Fibroblast of skin of left quadriceps (primary cell): ENCODE data around the gene TPO.
"Not testable (repeated sequence)": the region's sequence is repeated elsewhere in the genome, so short reads cannot be mapped to it uniquely, and the experiment has no call there.

ENCODE experiments used
- DNase-seq, 2 experiments: peaks; one replicate each; pipeline ENCODE4 v3.0.0-alpha.2; 2013; ENCODE audit warnings: low read depth in 2 of 2

The TPO gene

DNA sequence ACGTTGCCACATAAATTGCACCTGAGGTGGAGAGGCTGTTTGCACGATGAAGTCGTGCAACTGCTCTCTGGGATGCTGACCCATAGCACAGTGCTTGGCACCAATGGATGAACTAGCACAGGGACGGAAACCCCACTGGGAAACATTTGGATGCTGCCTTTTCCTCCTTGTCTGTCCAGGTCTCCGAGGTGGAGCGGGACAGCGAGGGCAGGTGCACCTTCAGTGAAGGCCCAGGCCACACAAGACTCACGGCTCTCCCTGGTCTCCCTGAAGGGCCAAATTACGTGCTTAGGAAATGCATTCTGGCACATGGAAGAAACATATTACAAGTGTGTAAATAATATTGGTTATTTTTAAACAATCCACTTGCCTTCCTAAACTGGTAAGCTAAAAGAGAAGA, 70.3 kb downstream of the TPO start:
- DNase-seq = no peak

DNA sequence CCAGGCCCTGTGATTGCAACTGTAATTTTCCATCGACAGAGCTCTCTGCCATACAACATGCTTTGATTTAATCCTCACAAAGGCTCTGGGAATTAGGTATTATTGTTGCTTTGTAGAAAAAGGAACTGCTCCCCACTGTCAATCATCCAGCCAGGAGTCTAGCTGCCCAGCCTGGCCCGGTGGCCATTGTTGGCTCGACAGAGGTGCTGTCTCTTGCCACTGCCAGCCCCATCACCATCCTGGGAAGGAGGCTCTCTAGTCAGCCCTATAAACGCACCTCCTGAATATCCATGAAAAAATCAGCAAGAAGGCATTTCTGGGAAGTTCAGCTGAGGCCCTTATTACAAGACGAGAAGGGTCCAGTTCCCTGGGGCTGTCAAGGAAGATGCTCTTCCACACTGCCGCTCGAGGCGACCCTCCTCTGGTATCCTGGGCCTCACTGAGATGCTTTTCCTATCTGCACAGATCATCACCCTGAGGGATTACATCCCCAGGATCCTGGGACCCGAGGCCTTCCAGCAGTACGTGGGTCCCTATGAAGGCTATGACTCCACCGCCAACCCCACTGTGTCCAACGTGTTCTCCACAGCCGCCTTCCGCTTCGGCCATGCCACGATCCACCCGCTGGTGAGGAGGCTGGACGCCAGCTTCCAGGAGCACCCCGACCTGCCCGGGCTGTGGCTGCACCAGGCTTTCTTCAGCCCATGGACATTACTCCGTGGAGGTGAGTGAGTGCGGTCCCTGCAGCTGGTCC, 71.0 kb downstream of the TPO start:
- DNase-seq = no peak

DNA sequence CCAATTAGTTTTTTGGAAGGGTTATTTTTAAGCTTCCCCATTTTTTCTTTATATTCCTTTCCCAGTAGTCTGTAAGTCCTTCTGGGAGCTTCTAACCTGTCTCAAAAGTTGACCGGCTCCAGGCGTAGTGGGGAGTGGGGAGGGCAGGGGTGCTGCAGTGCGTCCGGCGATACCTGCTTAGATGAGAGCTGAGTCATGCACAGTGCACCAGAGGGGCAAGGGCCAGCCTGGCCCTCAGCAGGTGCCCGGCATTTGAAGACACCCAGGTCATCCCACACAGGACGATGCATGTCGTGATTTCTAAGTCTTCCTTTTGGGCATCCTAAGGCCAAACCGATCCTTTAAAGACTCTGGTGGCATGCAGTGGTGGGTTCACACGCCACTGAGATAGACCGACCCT, 73.4 kb downstream of the TPO start:
- DNase-seq = no peak

DNA sequence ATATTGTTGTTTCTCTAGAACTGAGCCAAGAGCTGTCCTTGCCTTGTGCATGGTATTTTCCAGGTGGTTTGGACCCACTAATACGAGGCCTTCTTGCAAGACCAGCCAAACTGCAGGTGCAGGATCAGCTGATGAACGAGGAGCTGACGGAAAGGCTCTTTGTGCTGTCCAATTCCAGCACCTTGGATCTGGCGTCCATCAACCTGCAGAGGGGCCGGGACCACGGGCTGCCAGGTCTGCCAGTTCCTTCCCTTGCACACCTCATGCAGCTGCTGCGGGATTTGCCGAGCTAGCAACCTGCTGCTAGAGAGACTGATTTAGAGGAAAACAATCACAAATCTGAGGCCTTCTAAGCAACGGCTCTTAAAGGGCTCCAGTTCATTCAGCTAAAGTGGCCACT, 74.5 kb downstream of the TPO start:
- no peak for DNase-seq

DNA sequence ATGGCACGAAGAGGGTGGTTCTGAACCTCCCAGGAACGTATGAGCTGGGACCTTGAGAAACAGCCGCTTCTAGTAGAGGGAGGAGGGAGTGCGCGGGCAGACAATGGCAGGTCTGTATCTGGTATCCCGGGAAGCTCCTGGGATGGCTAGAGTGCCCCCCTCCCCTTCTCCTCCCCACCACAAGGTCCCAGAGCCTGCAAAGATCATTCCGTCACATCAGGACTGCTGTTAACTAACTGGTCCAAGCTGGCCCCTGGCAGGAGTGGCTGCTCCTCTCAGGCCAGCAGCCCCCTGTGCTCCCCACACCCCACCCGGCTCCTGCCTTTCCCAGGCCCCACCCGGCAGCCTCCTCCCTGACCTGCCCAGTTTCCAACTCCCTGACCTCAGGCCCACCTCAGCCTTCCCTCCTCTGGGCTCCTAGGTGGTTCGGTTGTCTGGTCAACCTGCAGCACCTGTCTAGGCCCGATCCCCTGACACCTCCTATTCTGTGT, 75.0 kb downstream of the TPO start:
- no peak for DNase-seq

DNA sequence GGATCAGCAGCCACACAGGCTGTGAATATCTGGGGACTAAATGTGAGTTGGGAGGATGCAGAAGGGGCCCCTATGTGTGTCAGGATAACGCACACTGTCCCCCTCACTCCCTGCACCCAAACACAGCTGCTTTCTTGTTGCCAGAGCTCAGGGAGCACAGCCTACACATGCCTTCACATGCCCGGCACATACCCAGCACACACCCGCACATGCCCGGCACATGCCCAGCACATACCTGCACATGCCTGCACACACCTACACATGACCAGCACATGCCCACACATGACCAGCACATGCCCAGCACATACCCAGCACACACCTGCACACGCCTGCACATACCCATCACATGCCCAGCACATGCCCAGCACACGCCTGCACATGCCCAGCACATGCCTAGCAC, 75.6 kb downstream of the TPO start:
- no peak for DNase-seq

DNA sequence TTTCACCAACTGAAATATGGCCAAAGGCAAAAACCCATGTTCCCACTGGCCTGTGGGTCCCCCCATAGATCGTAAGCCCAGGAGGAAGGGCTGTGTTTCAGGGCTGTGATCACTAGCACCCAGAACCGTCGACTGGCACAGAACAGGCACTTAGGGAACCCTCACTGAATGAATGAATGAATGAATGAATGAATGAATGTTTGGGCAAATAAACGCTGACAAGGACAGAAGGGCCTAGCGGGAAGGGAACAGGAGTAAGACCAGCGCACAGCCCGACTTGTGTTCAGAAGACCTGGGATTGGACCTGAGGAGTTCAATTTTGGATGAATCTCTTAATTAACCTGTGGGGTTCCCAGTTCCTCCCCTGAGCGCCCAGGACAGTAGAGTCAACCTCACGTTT, 76.2 kb downstream of the TPO start:
- DNase-seq = no peak

DNA sequence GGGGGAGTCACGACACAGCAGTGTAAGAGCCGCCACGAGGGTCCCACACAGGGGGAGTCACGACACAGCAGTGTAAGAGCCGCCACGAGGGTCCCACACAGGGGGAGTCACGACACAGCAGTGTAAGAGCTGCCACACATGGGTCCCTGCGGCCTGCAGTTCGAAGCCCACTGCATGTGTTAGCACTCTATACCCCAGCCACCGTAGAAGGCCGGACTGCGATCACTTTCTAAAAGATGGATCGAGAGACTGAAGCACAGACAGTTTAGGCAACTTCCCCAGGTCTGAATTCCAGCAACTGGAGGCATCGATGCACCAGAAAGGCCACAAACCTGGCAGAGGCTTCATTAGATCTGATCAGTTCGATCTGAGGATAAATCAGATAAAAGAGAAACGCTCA, 77.1 kb downstream of the TPO start:
- not testable (repeated sequence) for DNase-seq

DNA sequence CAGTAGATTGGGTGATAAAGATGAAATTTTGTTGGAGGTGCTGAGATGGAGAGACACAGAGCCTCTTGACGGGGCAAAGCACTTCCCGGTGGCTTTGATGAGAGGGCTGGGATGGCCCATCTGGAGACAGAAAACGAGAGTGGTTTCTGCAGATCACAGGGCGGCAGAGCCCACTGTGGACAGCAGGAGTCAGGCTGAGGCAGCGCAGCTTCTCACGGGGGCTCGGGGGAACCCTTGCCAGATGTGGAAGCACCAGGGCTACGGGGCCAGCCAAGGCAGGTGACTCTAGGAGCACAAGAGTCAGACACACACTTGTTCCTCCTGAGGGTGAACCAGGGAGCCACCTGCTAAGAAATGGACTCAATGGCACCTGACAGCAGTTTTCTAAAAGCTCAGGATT, 78.5 kb downstream of the TPO start:
- DNase-seq = no peak

DNA sequence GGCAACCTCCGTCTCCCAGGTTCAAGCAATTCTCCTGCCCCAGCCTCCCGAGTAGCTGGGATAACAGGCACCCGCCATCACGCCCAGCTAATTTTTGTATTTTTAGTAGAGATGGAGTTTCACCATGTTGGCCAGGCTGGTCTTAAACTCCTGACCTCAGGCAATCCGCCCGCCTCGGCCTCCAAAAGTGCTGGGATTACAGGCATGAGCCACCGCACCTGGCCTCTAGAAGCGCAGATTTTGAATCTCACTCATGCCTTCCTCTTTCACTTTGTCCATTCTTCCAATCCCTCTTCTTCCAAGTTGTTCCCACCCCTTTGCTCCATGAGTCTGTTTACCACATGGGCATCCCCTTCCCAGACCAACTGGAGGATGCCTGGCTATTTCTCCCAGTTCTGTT, 79.0 kb downstream of the TPO start:
- not testable (repeated sequence) for DNase-seq

DNA sequence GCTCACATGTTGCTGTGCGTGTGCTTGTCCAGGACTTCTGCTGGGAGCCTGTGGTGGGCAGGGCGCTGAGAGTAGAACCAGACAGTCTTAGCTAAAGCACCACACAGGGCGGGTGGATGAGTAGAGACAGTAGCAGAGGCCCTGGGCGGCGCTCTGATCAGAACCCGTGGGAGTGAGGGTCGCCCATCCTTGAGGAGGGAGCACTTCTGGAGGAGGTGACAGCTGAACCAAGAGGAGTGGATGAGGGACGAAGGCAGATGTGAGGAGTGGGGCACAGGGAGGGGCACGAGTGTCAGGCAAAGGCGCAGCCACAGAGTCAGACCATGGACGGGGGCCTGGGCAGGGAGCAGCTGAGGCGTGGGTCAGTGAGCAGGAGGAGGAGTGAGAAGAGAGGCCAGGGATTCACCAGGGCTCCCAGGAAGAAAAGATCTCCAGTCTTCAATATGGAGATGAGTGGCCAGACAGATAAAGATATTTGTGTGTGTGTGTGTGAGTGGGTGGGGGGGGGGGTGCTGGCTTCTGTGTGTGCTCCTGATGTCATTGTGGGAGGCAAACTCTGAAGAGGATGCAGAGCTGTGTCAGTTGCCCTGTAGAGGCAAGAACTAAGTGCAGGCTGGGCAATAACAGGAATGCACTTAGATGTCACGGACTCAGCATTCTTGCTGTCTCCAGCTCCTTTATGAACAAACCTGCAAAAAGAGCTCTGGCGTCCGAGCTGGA, 79.6 kb downstream of the TPO start:
- no peak for DNase-seq

DNA sequence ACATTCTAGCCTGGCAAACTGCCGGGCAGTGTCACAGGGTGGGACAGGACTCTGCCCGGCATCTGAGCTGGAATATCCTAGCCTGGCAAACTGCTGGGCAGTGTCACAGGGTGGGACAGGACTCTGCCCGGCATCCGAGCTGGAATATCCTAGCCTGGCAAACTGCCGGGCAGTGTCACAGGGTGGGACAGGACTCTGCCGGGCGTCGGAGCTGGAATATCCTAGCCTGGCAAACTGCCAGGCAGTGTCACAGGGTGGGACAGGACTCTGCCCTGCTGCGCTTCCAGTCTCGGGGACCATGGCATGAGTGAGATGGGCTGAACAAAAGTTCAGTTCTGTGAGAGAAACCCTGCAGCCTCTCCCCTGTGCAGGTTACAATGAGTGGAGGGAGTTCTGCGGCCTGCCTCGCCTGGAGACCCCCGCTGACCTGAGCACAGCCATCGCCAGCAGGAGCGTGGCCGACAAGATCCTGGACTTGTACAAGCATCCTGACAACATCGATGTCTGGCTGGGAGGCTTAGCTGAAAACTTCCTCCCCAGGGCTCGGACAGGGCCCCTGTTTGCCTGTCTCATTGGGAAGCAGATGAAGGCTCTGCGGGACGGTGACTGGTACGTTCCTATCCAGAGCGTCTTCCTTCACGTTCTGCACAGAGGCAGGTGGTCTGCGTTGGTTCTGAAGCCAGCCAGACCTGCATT, 80.3 kb downstream of the TPO start:
- no peak for DNase-seq

DNA sequence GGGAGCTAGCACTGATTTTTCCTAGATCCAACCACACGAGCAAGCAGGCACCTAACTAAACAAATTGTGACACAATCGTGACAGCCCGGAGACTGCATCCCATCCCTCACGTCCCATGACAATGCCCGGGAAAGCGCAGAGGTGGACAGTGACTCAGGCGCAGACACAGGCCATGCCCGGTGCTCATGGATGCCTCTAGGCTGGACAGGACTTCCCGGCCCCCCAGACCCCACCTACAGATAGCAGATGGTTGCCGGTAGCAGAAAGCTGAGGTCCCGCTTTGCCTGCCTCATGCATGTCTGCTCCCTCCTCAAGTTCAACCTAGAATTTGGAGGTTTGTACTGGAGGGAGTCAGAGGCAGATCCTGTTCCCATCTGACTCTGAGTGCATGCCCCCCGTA, 81.0 kb downstream of the TPO start:
- DNase-seq = no peak

DNA sequence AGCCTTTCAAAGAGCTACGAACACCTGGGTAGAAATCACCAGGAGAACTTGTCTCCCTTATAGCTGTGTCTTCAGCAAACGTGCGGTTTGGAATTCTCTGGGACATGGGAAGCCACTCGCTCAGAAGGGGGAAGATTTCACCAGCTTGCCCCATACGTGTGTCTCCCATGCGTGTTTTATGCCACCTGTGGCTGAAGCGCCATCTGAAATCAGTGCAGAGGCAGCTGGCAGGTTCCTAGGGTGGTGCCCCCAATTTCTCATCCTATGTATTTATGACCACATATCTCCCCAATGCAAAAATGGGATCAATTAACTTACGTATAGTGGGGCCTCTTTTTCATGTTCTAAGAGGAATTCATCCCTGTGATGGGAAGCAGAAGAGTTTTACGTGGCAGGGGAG, 81.6 kb downstream of the TPO start:
- DNase-seq = no peak

DNA sequence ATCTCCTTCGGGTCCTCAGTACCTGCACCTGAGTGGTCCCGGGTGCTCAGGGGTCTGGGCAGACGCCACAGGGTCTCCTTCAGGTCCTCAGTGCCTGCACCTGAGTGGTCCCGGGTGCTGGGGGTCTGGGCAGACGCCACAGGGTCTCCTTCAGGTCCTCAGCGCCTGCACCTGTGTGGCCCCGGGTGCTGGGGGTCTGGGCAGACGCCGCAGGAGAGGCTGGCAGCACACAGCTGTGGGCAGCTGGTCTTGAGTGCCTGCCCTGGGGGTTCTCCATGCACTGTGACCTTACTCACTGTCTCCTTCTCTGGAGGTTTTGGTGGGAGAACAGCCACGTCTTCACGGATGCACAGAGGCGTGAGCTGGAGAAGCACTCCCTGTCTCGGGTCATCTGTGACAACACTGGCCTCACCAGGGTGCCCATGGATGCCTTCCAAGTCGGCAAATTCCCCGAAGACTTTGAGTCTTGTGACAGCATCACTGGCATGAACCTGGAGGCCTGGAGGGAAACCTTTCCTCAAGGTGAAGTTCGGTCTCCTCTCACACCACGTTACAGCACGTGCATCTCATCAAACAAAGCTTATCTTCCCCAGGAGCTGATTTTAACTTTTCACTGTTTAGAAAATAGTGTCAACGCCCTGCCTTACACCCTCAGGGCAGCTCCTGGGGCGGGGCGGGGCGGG, 82.6 kb downstream of the TPO start:
- no peak for DNase-seq

DNA sequence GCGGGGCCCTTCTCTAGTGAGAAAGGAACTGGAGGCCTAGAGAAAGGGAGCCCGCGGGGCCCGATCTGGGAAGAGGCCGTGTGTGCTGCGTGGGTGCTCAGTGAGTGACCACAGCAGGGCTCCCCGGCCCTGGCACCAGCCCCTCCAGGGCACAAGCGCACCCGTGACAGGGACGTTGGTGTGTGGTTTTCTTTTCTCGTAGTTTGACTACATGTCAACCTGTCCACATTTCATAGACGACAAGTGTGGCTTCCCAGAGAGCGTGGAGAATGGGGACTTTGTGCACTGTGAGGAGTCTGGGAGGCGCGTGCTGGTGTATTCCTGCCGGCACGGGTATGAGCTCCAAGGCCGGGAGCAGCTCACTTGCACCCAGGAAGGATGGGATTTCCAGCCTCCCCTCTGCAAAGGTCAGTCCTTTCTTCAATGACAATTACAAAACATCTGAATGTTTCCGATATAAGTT, 83.1 kb downstream of the TPO start:
- DNase-seq = no peak

DNA sequence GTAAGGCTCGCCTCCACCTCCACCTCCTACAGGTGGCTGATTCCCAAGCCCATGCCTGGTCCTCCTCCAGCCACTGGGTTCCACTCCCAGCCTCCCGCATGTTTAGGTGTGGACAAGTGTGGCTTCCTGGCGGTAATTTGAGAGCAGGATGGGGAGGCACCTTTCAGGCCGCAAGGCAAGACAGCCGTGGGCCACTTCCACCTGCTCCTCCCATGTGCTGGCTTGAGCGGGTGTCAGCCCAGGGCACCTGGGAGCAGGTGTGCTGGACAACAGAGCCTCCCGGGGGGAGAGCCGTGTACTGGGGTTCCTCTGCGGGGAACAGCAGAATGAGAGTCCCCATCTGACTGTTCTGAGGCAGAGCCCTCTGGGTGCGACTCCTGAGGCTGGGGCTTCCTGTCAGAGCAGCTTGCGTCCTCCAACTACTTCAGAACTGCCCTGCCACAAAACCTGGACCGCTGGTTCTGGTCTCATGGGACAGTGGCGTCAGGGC, 83.9 kb downstream of the TPO start:
- no peak for DNase-seq

DNA sequence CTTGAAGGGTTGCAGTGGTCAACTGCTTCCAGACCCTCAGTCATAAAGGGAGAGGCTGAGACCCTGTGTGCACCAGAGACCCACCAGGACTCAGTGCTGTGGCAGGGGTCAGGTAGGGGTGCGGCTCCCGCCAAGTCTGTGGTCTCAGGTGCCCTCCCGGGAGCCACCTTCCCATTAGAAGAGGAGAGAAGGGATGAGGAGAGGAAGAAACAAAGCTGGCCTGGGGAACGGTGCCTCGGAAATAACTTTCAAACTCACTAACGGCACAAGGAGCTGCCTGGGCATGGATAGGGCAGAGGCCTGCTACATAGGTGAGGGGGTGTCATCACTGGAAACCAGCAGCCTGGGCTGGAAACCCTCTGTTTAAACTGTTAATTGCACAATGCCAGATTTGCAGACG, 84.9 kb downstream of the TPO start:
- no peak for DNase-seq

DNA sequence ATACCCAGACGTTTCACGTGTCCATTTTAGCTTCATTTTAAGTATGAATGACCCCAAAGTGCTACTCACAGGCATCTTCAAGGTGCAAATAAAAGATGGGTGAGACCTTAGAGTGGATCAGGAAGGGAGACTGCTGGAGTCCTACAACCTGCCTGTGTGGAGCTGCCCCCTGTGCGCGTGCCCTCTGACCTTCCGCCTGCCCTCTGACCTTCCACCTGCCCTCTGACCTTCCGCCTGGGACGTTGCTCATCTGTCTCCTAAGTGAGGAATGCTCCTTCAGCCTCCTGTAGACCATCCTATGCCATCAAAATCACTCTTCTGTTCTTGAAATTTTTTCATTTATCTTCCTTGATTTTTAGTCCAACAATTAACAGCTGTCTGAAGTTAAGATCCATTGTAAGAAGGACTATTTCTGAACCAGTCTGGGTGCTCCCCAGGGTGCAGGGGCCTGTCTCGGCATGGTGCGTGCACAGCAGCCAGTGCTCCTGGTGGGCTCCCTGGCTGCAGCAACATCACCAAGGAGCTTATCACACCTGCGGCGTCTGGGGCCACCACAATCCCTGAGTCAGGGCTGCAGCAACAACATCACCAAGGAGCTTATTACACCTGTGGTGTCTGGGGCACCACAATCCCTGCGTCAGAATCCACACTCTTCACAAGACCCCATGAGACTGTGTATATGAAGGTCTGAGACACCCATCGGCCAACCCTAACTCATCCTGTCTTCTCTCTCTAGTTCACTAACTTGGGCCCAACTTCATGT, 86.0 kb downstream of the TPO start:
- no peak for DNase-seq

DNA sequence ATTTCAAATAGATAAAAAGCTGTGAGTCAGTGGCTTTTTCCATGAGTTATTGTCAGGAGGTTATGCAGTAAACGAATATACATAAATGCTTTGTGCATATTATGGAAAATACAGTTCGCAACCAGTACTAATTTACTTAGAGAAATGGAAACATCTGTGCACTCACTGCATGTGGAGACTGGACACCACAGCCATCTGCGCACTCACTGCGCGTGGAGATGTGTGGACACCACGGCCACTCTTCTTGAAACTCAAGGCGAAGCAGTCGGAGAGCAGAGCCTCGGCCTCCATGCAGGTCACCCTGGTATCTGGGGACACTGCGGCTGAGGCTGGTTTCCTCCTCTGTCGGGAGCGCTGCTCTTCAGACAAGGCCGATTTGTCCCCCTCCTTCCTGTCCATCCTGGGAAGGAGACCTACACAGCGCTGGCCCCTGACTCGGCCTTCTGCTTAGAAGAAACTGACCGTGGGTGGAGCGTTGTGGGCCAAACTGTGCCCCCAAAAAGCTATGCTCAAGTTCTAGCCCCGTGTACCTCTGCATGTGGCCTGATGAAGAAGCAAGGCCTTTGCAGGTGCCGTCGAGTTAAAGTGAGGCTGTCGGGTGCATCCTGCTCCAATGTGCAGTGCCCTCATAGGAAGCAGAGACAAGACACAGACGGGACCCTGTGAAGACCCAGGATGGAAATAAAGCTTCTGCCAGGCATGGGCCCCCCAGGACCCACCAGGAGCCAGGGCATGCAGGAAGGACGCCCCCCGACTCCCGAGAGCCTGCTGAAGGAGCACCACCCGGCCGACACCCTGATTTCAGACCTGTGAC, 88.0 kb downstream of the TPO start:
- DNase-seq = no peak
